Smooth muscle cell (in vitro differentiated cells): ENCODE results near the gene SUGP1. TPM values are rescaled to one million over a fixed set of nuclear protein-coding genes. Genes with fewer than 3 reads are reported as not detected.

Source experiments
- DNase-seq: peaks from one replicate; lab custom pipeline; 2025; ENCODE audit not compliant: unreplicated experiment; lab: John Stamatoyannopoulos, UW
- H2AFZ ChIP-seq: fragments of 200-600 bp; sonication (generic); 2 replicates; pipeline ENCODE4 v1.6.0; 2016; ENCODE audit warnings: antibody characterized with exemption, low read depth, mild to moderate bottlenecking
- H3F3A ChIP-seq: fragments of 200-600 bp; sonication (generic); 2 replicates; pipeline ENCODE4 v1.6.0; 2017; ENCODE audit warnings: antibody characterized with exemption, low read depth
- H3K27ac ChIP-seq: fragments of 200-600 bp; sonication (generic); 2 replicates; pipeline ENCODE4 v1.5.1; 2016; ENCODE audit warnings: low read depth, mild to moderate bottlenecking
- H3K27me3 ChIP-seq: fragments of 200-600 bp; sonication (generic); 2 replicates; pipeline ENCODE4 v1.6.1; 2016; ENCODE audit warnings: low read depth, mild to moderate bottlenecking
- H3K36me3 ChIP-seq: fragments of 200-600 bp; sonication (generic); 2 replicates; pipeline ENCODE4 v1.5.1; 2016; ENCODE audit warnings: low read depth
- H3K4me1 ChIP-seq: fragments of 200-600 bp; sonication (generic); 2 replicates; pipeline ENCODE4 v1.5.1; 2016; ENCODE audit warnings: low read depth
- H3K4me2 ChIP-seq: fragments of 200-600 bp; sonication (generic); 2 replicates; pipeline ENCODE4 v1.6.0; 2016; ENCODE audit warnings: mild to moderate bottlenecking
- H3K4me3 ChIP-seq: fragments of 200-600 bp; sonication (generic); 2 replicates; pipeline ENCODE4 v1.5.1; 2016; ENCODE audit warnings: mild to moderate bottlenecking
- H3K79me2 ChIP-seq: fragments of 200-600 bp; sonication (generic); 2 replicates; pipeline ENCODE4 v1.6.0; 2016; ENCODE audit warnings: low read depth, mild to moderate bottlenecking
- H3K9ac ChIP-seq: fragments of 200-600 bp; sonication (generic); 2 replicates; pipeline ENCODE4 v1.6.0; 2016; ENCODE audit warnings: low read depth
- H3K9me3 ChIP-seq: fragments of 200-600 bp; sonication (generic); replicated peaks from 2 replicates; pipeline ENCODE4 v1.5.1; 2016; ENCODE audit warnings: low read depth
- H4K20me1 ChIP-seq: fragments of 200-600 bp; sonication (generic); 2 replicates; pipeline ENCODE4 v1.6.0; 2016; ENCODE audit warnings: low read depth
- CTCF ChIP-seq: fragments of 200-600 bp; sonication (generic); IDR thresholded peaks from 2 replicates; pipeline ENCODE4 v1.5.1; 2017; ENCODE audit warnings: borderline replicate concordance, mild to moderate bottlenecking, antibody characterized with exemption; ENCODE audit not compliant: insufficient read depth, poor library complexity, severe bottlenecking
- WGBS: methylation state at CpG from one replicate; pipeline ENCODE4 v1.1.7; 2016; ENCODE audit warnings: low lambda C conversion rate; 5-methylcytosine and 5-hydroxymethylcytosine counted together
- polyA plus RNA-seq: library from polyadenylated mRNA; unstranded; fragments of >200 nt; fragmentation: Nextera tagmentation; extraction: Ambion mirVana; gene quantifications from 2 replicates; pipeline ENCODE4 v1.2.1, GENCODE V29; 2016
- total RNA-seq: library from RNA; depleted of rRNA; stranded (reverse); fragments of >200 nt; gene quantifications from 2 replicates; pipeline ENCODE4 v1.2.3, GENCODE V29; 2014

Gene SUGP1
- total and polyA plus RNA-seq, 2 experiments from 2014 or later: 19.9 to 54.1 TPM

- Histone ChIP-seq H3K9ac (no peak overlapping the region), H3K27me3 (peaks cover 5% of the 10 kb centered on the region), H3K4me1 (peaks cover 9% of the 10 kb centered on the region), H3F3A (no peaks in the 10 kb centered on the region), H3K27ac (no peak overlapping the region), H4K20me1 (no peaks in the 10 kb centered on the region), H3K9me3 (no peaks in the 10 kb centered on the region), H3K4me3 (no peak overlapping the region), H3K36me3 (no peaks in the 10 kb centered on the region), H3K4me2 (no peak overlapping the region), H2AFZ (no peak overlapping the region), H3K79me2 (no peaks in the 10 kb centered on the region)
- DNase-seq: no peak
- WGBS: 91% methylated on average over 10 of the region's 10 CpGs
- no peak for TF ChIP-seq CTCF
Measured at GRCh38 chr19:19268453-19269385, 51.6 kb downstream of the SUGP1 start.

- peaks cover 3% of the 10 kb centered on the region for H3K4me1 ChIP-seq
- no peak overlapping the region for H2AFZ ChIP-seq
- WGBS: 100% methylated on average over 3 of the region's 3 CpGs
- no peak overlapping the region for H3K4me3 ChIP-seq
- H3K9ac ChIP-seq: no peak overlapping the region
- no peaks in the 10 kb centered on the region for H3F3A ChIP-seq
- no peaks in the 10 kb centered on the region for H3K9me3 ChIP-seq
- no peak overlapping the region for H3K4me2 ChIP-seq
- no peaks in the 10 kb centered on the region for H3K79me2 ChIP-seq
- TF ChIP-seq CTCF: no peak
- H4K20me1 ChIP-seq: no peaks in the 10 kb centered on the region
- no peaks in the 10 kb centered on the region for H3K36me3 ChIP-seq
- DNase-seq: no peak
- H3K27ac ChIP-seq: no peak overlapping the region
- H3K27me3 ChIP-seq: peaks cover 19% of the 10 kb centered on the region
Measured at GRCh38 chr19:19267305-19267704, 53.0 kb downstream of the SUGP1 start.

- DNase-seq: no peak
- TF ChIP-seq CTCF: no peak
- H3K27me3 ChIP-seq: peaks cover 35% of the 10 kb centered on the region
- H2AFZ ChIP-seq: no peak overlapping the region
- no peaks in the 10 kb centered on the region for H3K9me3 ChIP-seq
- no peaks in the 10 kb centered on the region for H3K79me2 ChIP-seq
- no peak overlapping the region for H3K4me3 ChIP-seq
- peaks cover 3% of the 10 kb centered on the region for H3K4me1 ChIP-seq
- H3K4me2 ChIP-seq: no peak overlapping the region
- 88% methylated on average over 7 of the region's 7 CpGs for WGBS
- no peak overlapping the region for H3K27ac ChIP-seq
- H3F3A ChIP-seq: no peaks in the 10 kb centered on the region
- H4K20me1 ChIP-seq: no peaks in the 10 kb centered on the region
- H3K9ac ChIP-seq: no peak overlapping the region
- H3K36me3 ChIP-seq: no peaks in the 10 kb centered on the region
Measured at GRCh38 chr19:19263886-19264487, 56.3 kb downstream of the SUGP1 start.
